Adipocyte (in vitro differentiated cells): Measurements from ENCODE around the gene MGAT5.

Source experiments
- DNase-seq: peaks from one replicate; pipeline ENCODE4 v3.0.0-alpha.2; 2015; ENCODE audit warnings: low read depth
- H3K27me3 ChIP-seq: replicated peaks from 2 replicates; pipeline ENCODE4 v1.7.0; 2013; ENCODE audit warnings: mild to moderate bottlenecking, low read length, moderate library complexity; ENCODE audit not compliant: control insufficient read depth, insufficient read depth
- H3K36me3 ChIP-seq: 2 replicates; pipeline ENCODE4 v1.7.0; 2013; ENCODE audit warnings: low read length, mild to moderate bottlenecking, moderate library complexity; ENCODE audit not compliant: control insufficient read depth, insufficient read depth, severe bottlenecking
- H3K4me1 ChIP-seq: 2 replicates; pipeline ENCODE4 v1.7.0; 2013; ENCODE audit warnings: mild to moderate bottlenecking, low read length, moderate library complexity; ENCODE audit not compliant: control insufficient read depth, insufficient read depth
- H3K4me3 ChIP-seq: 2 replicates; pipeline ENCODE4 v1.7.0; 2013; ENCODE audit warnings: mild to moderate bottlenecking, low read length, moderate library complexity
- H3K9ac ChIP-seq: 2 replicates; pipeline ENCODE4 v1.7.0; 2013; ENCODE audit warnings: mild to moderate bottlenecking, low read length, moderate library complexity
- H3K9me3 ChIP-seq: 2 replicates; pipeline ENCODE4 v1.7.0; 2013; ENCODE audit warnings: mild to moderate bottlenecking, low read length, moderate library complexity; ENCODE audit not compliant: control insufficient read depth

Gene MGAT5

GRCh38 chr2:134271758-134272157 is 17.9 kb downstream of the MGAT5 start:
- Histone ChIP-seq H3K27me3 (no peaks in the 10 kb centered on the region), H3K36me3 (no peaks in the 10 kb centered on the region), H3K9ac (no peak overlapping the region), H3K9me3 (no peaks in the 10 kb centered on the region), H3K4me3 (no peak overlapping the region), H3K4me1 (peaks cover 3% of the 10 kb centered on the region)
- no peak for DNase-seq

- H3K4me3 ChIP-seq: no peak overlapping the region
- H3K4me1 ChIP-seq: peaks cover 3% of the 10 kb centered on the region
- no peak for DNase-seq
- no peaks in the 10 kb centered on the region for H3K36me3 ChIP-seq
- no peak overlapping the region for H3K9ac ChIP-seq
- H3K9me3 ChIP-seq: no peaks in the 10 kb centered on the region
- H3K27me3 ChIP-seq: no peaks in the 10 kb centered on the region
Measured at GRCh38 chr2:134272806-134273205, 18.9 kb downstream of the MGAT5 start.

- no peak overlapping the region for H3K4me3 ChIP-seq
- H3K27me3 ChIP-seq: no peaks in the 10 kb centered on the region
- no peaks in the 10 kb centered on the region for H3K9me3 ChIP-seq
- DNase-seq: no peak
- H3K4me1 ChIP-seq: peaks cover 3% of the 10 kb centered on the region
- H3K9ac ChIP-seq: no peak overlapping the region
- no peaks in the 10 kb centered on the region for H3K36me3 ChIP-seq
Measured at GRCh38 chr2:134273256-134273983, 19.5 kb downstream of the MGAT5 start.

GRCh38 chr2:134274121-134274520 is 20.2 kb downstream of the MGAT5 start:
- H3K36me3 ChIP-seq: no peaks in the 10 kb centered on the region
- no peak overlapping the region for H3K9ac ChIP-seq
- no peak overlapping the region for H3K4me3 ChIP-seq
- H3K27me3 ChIP-seq: no peaks in the 10 kb centered on the region
- no peaks in the 10 kb centered on the region for H3K9me3 ChIP-seq
- peaks cover 9% of the 10 kb centered on the region for H3K4me1 ChIP-seq
- DNase-seq: no peak

GRCh38 chr2:134275058-134275862 is 21.4 kb downstream of the MGAT5 start:
- Histone ChIP-seq H3K4me1 (peaks cover 9% of the 10 kb centered on the region), H3K9ac (no peak overlapping the region), H3K9me3 (no peaks in the 10 kb centered on the region), H3K4me3 (no peak overlapping the region), H3K27me3 (no peaks in the 10 kb centered on the region), H3K36me3 (no peaks in the 10 kb centered on the region)
- DNase-seq: no peak

- Histone ChIP-seq H3K27me3 (no peaks in the 10 kb centered on the region), H3K36me3 (no peaks in the 10 kb centered on the region), H3K9ac (no peak overlapping the region), H3K4me3 (no peak overlapping the region), H3K9me3 (no peaks in the 10 kb centered on the region), H3K4me1 (peaks cover 9% of the 10 kb centered on the region)
- peak; percentile 10 for DNase-seq
Measured at GRCh38 chr2:134276381-134277172, 22.7 kb downstream of the MGAT5 start.

- Histone ChIP-seq H3K27me3 (no peaks in the 10 kb centered on the region), H3K36me3 (no peaks in the 10 kb centered on the region), H3K9ac (no peak overlapping the region), H3K4me3 (no peak overlapping the region), H3K9me3 (no peaks in the 10 kb centered on the region), H3K4me1 (peaks cover 9% of the 10 kb centered on the region)
- no peak for DNase-seq
Measured at GRCh38 chr2:134277223-134277622, 23.4 kb downstream of the MGAT5 start.

GRCh38 chr2:134278553-134278952 is 24.7 kb downstream of the MGAT5 start:
- H3K9ac ChIP-seq: no peak overlapping the region
- no peaks in the 10 kb centered on the region for H3K27me3 ChIP-seq
- no peak for DNase-seq
- peaks cover 6% of the 10 kb centered on the region for H3K4me1 ChIP-seq
- H3K4me3 ChIP-seq: no peak overlapping the region
- no peaks in the 10 kb centered on the region for H3K36me3 ChIP-seq
- no peaks in the 10 kb centered on the region for H3K9me3 ChIP-seq

- H3K9ac ChIP-seq: no peak overlapping the region
- no peaks in the 10 kb centered on the region for H3K27me3 ChIP-seq
- H3K4me3 ChIP-seq: no peak overlapping the region
- no peaks in the 10 kb centered on the region for H3K9me3 ChIP-seq
- H3K36me3 ChIP-seq: no peaks in the 10 kb centered on the region
- no peak for DNase-seq
- H3K4me1 ChIP-seq: peaks cover 15% of the 10 kb centered on the region
Measured at GRCh38 chr2:134279417-134279816, 25.5 kb downstream of the MGAT5 start.

GRCh38 chr2:134280231-134280630 is 26.4 kb downstream of the MGAT5 start:
- H3K27me3 ChIP-seq: no peaks in the 10 kb centered on the region
- no peak for DNase-seq

GRCh38 chr2:134280726-134281125 is 26.9 kb downstream of the MGAT5 start:
- no peaks in the 10 kb centered on the region for H3K9me3 ChIP-seq
- peaks cover 27% of the 10 kb centered on the region for H3K4me1 ChIP-seq
- no peak for DNase-seq
- H3K9ac ChIP-seq: no peak overlapping the region
- H3K4me3 ChIP-seq: no peak overlapping the region
- no peaks in the 10 kb centered on the region for H3K27me3 ChIP-seq
- no peaks in the 10 kb centered on the region for H3K36me3 ChIP-seq

More at GRCh38 chr2:134280231-134280630, 26.4 kb downstream of the MGAT5 start:
- peaks cover 23% of the 10 kb centered on the region for H3K4me1 ChIP-seq
- H3K36me3 ChIP-seq: no peaks in the 10 kb centered on the region
- no peaks in the 10 kb centered on the region for H3K9me3 ChIP-seq
- no peak overlapping the region for H3K4me3 ChIP-seq
- H3K9ac ChIP-seq: no peak overlapping the region
